Gastrocnemius medialis (tissue), 4 donors: ENCODE data around the gene WDR54. TPM values are rescaled to one million over a fixed set of nuclear protein-coding genes. Genes with fewer than 3 reads are reported as not detected.
A peak's percentile ranks its signal among the peaks of the same experiment; 100 is the strongest.

Experiments used
- ATAC-seq, 2 donors: fragments of 150-250 bp; one replicate each; pipeline ENCODE4 v1.9.1; 2016
- DNase-seq, 2 donors: peaks; one replicate each; pipeline ENCODE4 v3.0.0-alpha.2; 2019
- H3K27ac ChIP-seq, 4 donors: fragments of 200-600 bp; sonication (generic); 1 replicate in 1 of 4; 2 replicates in 3 of 4; pipeline ENCODE4 v1.5.1; 2016 to 2018; ENCODE audit warnings: mild to moderate bottlenecking in 2 of 4, moderate library complexity in 1 of 4
- H3K27me3 ChIP-seq, 3 donors: fragments of 200-600 bp; sonication (generic) in 2 of 3; 1 replicate in 1 of 3; 2 replicates in 2 of 3; pipeline versions ENCODE4 v1.5.1 to v1.6.0; 2016 to 2019; ENCODE audit warnings: mild to moderate bottlenecking in 1 of 3, moderate library complexity in 1 of 3
- H3K36me3 ChIP-seq, 2 donors: fragments of 200-600 bp; sonication (generic) in 1 of 2; one replicate each; pipeline ENCODE4 v1.5.1; 2017 to 2018
- H3K4me1 ChIP-seq, 2 donors: fragments of 200-600 bp; sonication (generic) in 1 of 2; one replicate each; pipeline ENCODE4 v1.5.1; 2016 to 2017; ENCODE audit warnings: mild to moderate bottlenecking in 2 of 2
- H3K4me3 ChIP-seq, 4 donors: fragments of 200-600 bp; sonication (generic) in 3 of 4; 1 replicate in 1 of 4; 2 replicates in 3 of 4; pipeline ENCODE4 v1.5.1; 2016 to 2019; ENCODE audit warnings: mild to moderate bottlenecking in 2 of 4
- H3K9me3 ChIP-seq, 3 donors: fragments of 200-600 bp; sonication (generic) in 2 of 3; 1 replicate in 1 of 3; 2 replicates in 2 of 3; pipeline ENCODE4 v1.5.1; 2016 to 2019
- CTCF ChIP-seq, 5 experiments: fragments of 450-650 bp in 3 of 5; fragments of 200-600 bp in 2 of 5; sonication (generic) in 2 of 5; IDR thresholded peaks in 4 of 5; conservative IDR thresholded peaks in 1 of 5; 1 replicate in 4 of 5; 2 replicates in 1 of 5; pipeline ENCODE4 v1.5.1; 2016 to 2019; ENCODE audit warnings: antibody characterized with exemption in 5 of 5, mild to moderate bottlenecking in 3 of 5, moderate library complexity in 3 of 5
- POLR2A ChIP-seq, 2 donors: fragments of 450-650 bp; IDR thresholded peaks; one replicate each; pipeline ENCODE4 v1.6.1; 2017; ENCODE audit warnings: antibody characterized with exemption in 2 of 2, mild to moderate bottlenecking in 2 of 2, moderate library complexity in 2 of 2
- in situ Hi-C, 4 donors: fragments of 200-750 bp; cut with MboI; loops; one replicate each; pipeline versions ENCODE4 v1.15.0 to v1.8.0; 2017; ENCODE audit warnings: low sequenced_read_pairs in 4 of 4
- intact Hi-C: fragments of 100-400 bp; cut with DNase I; formaldehyde crosslinking; loops from one replicate; pipeline ENCODE4 v1.15.1; 2023; ENCODE audit warnings: low total_unique reads
- total RNA-seq, 4 donors: library from RNA; depleted of rRNA; stranded (reverse); fragments of >200 nt; gene quantifications; one replicate each; pipeline versions ENCODE4 v1.1.0 to v1.2.3, GENCODE V29; 2016

The WDR54 gene
- total RNA-seq, 4 donors from 2014 or later, result 0.51 to 2.1 (median 1.4) TPM

- H3K4me1 ChIP-seq, result no peaks in the 10 kb centered on the region
- H3K27ac ChIP-seq, result no peak overlapping the region
- intact Hi-C loops, result no loop called here
- no peaks in the 10 kb centered on the region for H3K36me3 ChIP-seq
- in situ Hi-C loops, result no loop called here
- TF ChIP-seq CTCF (IDR thresholded peaks at IDR 0.05 in 4 of 5, conservative IDR thresholded peaks at IDR 0.05 in 1 of 5), result no peak
- no peak for TF ChIP-seq POLR2A (IDR thresholded peaks at IDR 0.05)
- ATAC-seq, result no peak
- no peak overlapping the region for H3K4me3 ChIP-seq
- H3K9me3 ChIP-seq, result no peaks in the 10 kb centered on the region
- DNase-seq, result no peak
- peaks cover 0 to 3% (median 0%) of the 10 kb centered on the region in 3 donors for H3K27me3 ChIP-seq
These were observed 13.8 kb upstream of the WDR54 start for GRCh38 chr2:74407682-74408081.

- TF ChIP-seq CTCF (IDR thresholded peaks at IDR 0.05 in 4 of 5, conservative IDR thresholded peaks at IDR 0.05 in 1 of 5), result no peak
- TF ChIP-seq POLR2A (IDR thresholded peaks at IDR 0.05), result no peak
- H3K27ac ChIP-seq, result no peak overlapping the region
- peaks cover 11 to 22% (median 19%) of the 10 kb centered on the region in 3 donors for H3K27me3 ChIP-seq
- no peaks in the 10 kb centered on the region for H3K36me3 ChIP-seq
- DNase-seq (no peak), ATAC-seq (no peak)
- intact Hi-C loops (no loop called here), in situ Hi-C loops (no loop called here)
- peaks cover 4 to 14% of the 10 kb centered on the region in 2 donors for H3K4me1 ChIP-seq
- no peak overlapping the region for H3K4me3 ChIP-seq
- H3K9me3 ChIP-seq, result no peaks in the 10 kb centered on the region
These were observed 8.4 kb upstream of the WDR54 start for GRCh38 chr2:74413001-74413698.

GRCh38 chr2:74414441-74414840 is 7.1 kb upstream of the WDR54 start:
- Histone ChIP-seq H3K4me1 (peaks cover 4 to 14% of the 10 kb centered on the region in 2 donors), H3K27me3 (peaks cover 11 to 22% (median 19%) of the 10 kb centered on the region in 3 donors), H3K27ac (peak overlapping the region in 3 of 4 donors; percentile 33 to 57 (median 49)), H3K9me3 (no peaks in the 10 kb centered on the region), H3K4me3 (peak overlapping the region; percentile 40 to 70 (median 58)), H3K36me3 (no peaks in the 10 kb centered on the region)
- TF ChIP-seq POLR2A (IDR thresholded peaks at IDR 0.05), result no peak
- TF ChIP-seq CTCF (IDR thresholded peaks at IDR 0.05 in 4 of 5, conservative IDR thresholded peaks at IDR 0.05 in 1 of 5), result no peak
- ATAC-seq, result no peak
- no peak for DNase-seq
- in situ Hi-C loops (no loop called here), intact Hi-C loops (no loop called here)

GRCh38 chr2:74414881-74415761 is 6.4 kb upstream of the WDR54 start:
- peak overlapping the region; percentile 40 to 70 (median 58) for H3K4me3 ChIP-seq
- DNase-seq (no peak), ATAC-seq (peak; percentile 54 to 61)
- H3K9me3 ChIP-seq, result no peaks in the 10 kb centered on the region
- TF ChIP-seq CTCF (IDR thresholded peaks at IDR 0.05 in 4 of 5, conservative IDR thresholded peaks at IDR 0.05 in 1 of 5) (peak in 2 of 5 experiments; percentile 38 to 48), POLR2A (IDR thresholded peaks at IDR 0.05) (no peak)
- no peaks in the 10 kb centered on the region for H3K36me3 ChIP-seq
- intact Hi-C loops, result no loop called here
- peak overlapping the region; percentile 1 to 57 (median 41) for H3K27ac ChIP-seq
- peaks cover 4 to 14% of the 10 kb centered on the region in 2 donors for H3K4me1 ChIP-seq
- in situ Hi-C loops, result no loop called here
- H3K27me3 ChIP-seq, result peaks cover 11 to 22% (median 19%) of the 10 kb centered on the region in 3 donors
